ENCODE measurements around the gene HNRNPUL1. TPM values are rescaled to one million over a fixed set of nuclear protein-coding genes. Genes with fewer than 3 reads are reported as not detected.

HNRNPUL1 gene
- total and polyA plus RNA-seq, 10 of the 15 experiments (the other 5 are each of a cell fraction or from before 2014, with no cell fraction given) = 11.1 to 276 (median 117) TPM

GRCh38 chr19:41308450-41309179 is 44.4 kb downstream of the HNRNPUL1 start (continued):
- TF ChIP-seq, protein P1, sequence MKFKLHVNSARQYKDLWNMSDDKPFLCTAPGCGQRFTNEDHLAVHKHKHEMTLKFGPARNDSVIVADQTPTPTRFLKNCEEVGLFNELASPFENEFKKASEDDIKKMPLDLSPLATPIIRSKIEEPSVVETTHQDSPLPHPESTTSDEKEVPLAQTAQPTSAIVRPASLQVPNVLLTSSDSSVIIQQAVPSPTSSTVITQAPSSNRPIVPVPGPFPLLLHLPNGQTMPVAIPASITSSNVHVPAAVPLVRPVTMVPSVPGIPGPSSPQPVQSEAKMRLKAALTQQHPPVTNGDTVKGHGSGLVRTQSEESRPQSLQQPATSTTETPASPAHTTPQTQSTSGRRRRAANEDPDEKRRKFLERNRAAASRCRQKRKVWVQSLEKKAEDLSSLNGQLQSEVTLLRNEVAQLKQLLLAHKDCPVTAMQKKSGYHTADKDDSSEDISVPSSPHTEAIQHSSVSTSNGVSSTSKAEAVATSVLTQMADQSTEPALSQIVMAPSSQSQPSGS (IDR thresholded peaks at IDR 0.05; ENCODE audit: low read length) = no peak
- TF ChIP-seq BCLAF1 (IDR thresholded peaks at IDR 0.05) (no peak), POLR2AphosphoS2 (IDR thresholded peaks at IDR 0.05; ENCODE audit: low read depth, low read length) (peak; percentile 70; the same call in 1 of the 2 replicates), FOXM1 (IDR thresholded peaks at IDR 0.05; ENCODE audit: low read depth, low read length) (no peak), NFYA (IDR thresholded peaks at IDR 0.05; ENCODE audit: borderline replicate concordance, low read depth, low read length) (no peak), BCL11A (IDR thresholded peaks at IDR 0.05; ENCODE audit: low read depth, low read length) (no peak), POLR2AphosphoS5 (IDR thresholded peaks at IDR 0.05; ENCODE audit: low read length) (peak; percentile 71), CHD2 (IDR thresholded peaks at IDR 0.05; ENCODE audit: borderline replicate concordance, low read depth, low read length) (no peak), ZSCAN29 (IDR thresholded peaks at IDR 0.05) (no peak), EGR1 (IDR thresholded peaks at IDR 0.05; ENCODE audit: borderline replicate concordance in 1 of 2, low read depth in 2 of 2, low read length in 2 of 2) (no peak), ETV6 (conservative IDR thresholded peaks at IDR 0.05 in 1 of 2, IDR thresholded peaks at IDR 0.05 in 1 of 2; ENCODE audit: borderline replicate concordance in 1 of 2, low read depth in 1 of 2) (no peak), SP1 (IDR thresholded peaks at IDR 0.05; ENCODE audit: low read depth, low read length) (no peak), SMAD1 (IDR thresholded peaks at IDR 0.05; ENCODE audit: low read depth, partially characterized antibody) (no peak), CTCF (IDR thresholded peaks at IDR 0.05 in 2 of 3, conservative IDR thresholded peaks at IDR 0.05 in 1 of 3; ENCODE audit: control insufficient read depth in 2 of 3, extremely low read depth in 1 of 3, insufficient read depth in 1 of 3, low read depth in 3 of 3, low read length in 3 of 3) (peak; percentile 92 to 98 (median 95)), ESRRA (IDR thresholded peaks at IDR 0.05; ENCODE audit: low read length) (no peak)
- TF ChIP-seq, protein P2, sequence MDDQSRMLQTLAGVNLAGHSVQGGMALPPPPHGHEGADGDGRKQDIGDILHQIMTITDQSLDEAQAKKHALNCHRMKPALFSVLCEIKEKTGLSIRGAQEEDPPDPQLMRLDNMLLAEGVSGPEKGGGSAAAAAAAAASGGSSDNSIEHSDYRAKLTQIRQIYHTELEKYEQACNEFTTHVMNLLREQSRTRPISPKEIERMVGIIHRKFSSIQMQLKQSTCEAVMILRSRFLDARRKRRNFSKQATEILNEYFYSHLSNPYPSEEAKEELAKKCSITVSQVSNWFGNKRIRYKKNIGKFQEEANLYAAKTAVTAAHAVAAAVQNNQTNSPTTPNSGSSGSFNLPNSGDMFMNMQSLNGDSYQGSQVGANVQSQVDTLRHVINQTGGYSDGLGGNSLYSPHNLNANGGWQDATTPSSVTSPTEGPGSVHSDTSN (IDR thresholded peaks at IDR 0.05; ENCODE audit: insufficient replicate concordance, low read depth, low read length) = no peak
- TF ChIP-seq, protein P3, sequence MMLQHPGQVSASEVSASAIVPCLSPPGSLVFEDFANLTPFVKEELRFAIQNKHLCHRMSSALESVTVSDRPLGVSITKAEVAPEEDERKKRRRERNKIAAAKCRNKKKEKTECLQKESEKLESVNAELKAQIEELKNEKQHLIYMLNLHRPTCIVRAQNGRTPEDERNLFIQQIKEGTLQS (IDR thresholded peaks at IDR 0.05; ENCODE audit: borderline replicate concordance, extremely low read depth, low read depth, low read length) = no peak
- TF ChIP-seq, protein P4, sequence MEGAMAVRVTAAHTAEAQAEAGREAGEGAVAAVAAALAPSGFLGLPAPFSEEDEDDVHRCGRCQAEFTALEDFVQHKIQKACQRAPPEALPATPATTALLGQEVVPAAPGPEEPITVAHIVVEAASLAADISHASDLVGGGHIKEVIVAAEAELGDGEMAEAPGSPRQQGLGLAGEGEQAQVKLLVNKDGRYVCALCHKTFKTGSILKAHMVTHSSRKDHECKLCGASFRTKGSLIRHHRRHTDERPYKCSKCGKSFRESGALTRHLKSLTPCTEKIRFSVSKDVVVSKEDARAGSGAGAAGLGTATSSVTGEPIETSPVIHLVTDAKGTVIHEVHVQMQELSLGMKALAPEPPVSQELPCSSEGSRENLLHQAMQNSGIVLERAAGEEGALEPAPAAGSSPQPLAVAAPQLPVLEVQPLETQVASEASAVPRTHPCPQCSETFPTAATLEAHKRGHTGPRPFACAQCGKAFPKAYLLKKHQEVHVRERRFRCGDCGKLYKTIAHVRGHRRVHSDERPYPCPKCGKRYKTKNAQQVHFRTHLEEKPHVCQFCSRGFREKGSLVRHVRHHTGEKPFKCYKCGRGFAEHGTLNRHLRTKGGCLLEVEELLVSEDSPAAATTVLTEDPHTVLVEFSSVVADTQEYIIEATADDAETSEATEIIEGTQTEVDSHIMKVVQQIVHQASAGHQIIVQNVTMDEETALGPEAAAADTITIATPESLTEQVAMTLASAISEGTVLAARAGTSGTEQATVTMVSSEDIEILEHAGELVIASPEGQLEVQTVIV (IDR thresholded peaks at IDR 0.05; ENCODE audit: borderline replicate concordance, partially characterized antibody) = no peak
